Measurements from ENCODE around the gene FLYWCH1. TPM values are rescaled to one million over a fixed set of nuclear protein-coding genes. Genes with fewer than 3 reads are reported as not detected.

FLYWCH1 gene
- total and polyA plus RNA-seq, 2 donors (not counting 3 experiments of a cell fraction or from before 2014, with no cell fraction given): 32.0 to 51.2 TPM

- H4K20me1 ChIP-seq (replicated peaks; ENCODE audit: control insufficient read depth, extremely low read depth, insufficient read depth, low read length): no peaks in the 10 kb centered on the region
- H3K9ac ChIP-seq (replicated peaks; ENCODE audit: extremely low read depth, insufficient read depth, low read length): no peak overlapping the region
- no peak overlapping the region for H3K4me3 ChIP-seq (replicated peaks in 1 of 3; ENCODE audit: insufficient read depth in 1 of 3, low read depth in 1 of 3, low read length in 3 of 3)
- no peaks in the 10 kb centered on the region for H3K79me2 ChIP-seq (ENCODE audit: control insufficient read depth, insufficient read depth, low read length)
- no peak for FAIRE-seq
- BruUV-seq (replicated peaks): no TSS peak
- no peak overlapping the region for H3K27ac ChIP-seq (ENCODE audit: insufficient read depth, low read depth, low read length)
- CTCF ChIA-PET: interaction anchor here (1.6 kb wide), 1 partner anchor 23 kb away, joined by 6 read pairs; no protein-coding TSS in a partner anchor
- DNase-seq (ENCODE audit: low read depth, low spot score): no peak
- no peaks in the 10 kb centered on the region for H3K4me1 ChIP-seq (ENCODE audit: control insufficient read depth, extremely low read depth, insufficient read depth, low read length)
- POLR2A ChIA-PET: no interaction called here
- TF ChIP-seq MAX (IDR thresholded peaks at IDR 0.05; ENCODE audit: insufficient read depth, insufficient read length): no peak
- TF ChIP-seq MYC (IDR thresholded peaks at IDR 0.05; ENCODE audit: low read depth, low read length): no peak
- no peak for TF ChIP-seq CTCF (IDR thresholded peaks at IDR 0.05; ENCODE audit: extremely low read depth in 1 of 2, insufficient read depth in 1 of 2, low read depth in 1 of 2, low read length in 2 of 2)
- TF ChIP-seq EZH2 (IDR thresholded peaks at IDR 0.05; ENCODE audit: borderline replicate concordance, low read depth, low read length, severe bottlenecking): no peak
- TF ChIP-seq POLR2A (IDR thresholded peaks at IDR 0.05; ENCODE audit: low read depth, low read length): no peak
- H3K9me1 ChIP-seq (replicated peaks; ENCODE audit: control insufficient read depth, extremely low read depth, insufficient read depth, low read length): no peaks in the 10 kb centered on the region
- H3K9me3 ChIP-seq (replicated peaks; ENCODE audit: control insufficient read depth, insufficient read depth, low read length): no peaks in the 10 kb centered on the region
- dilution Hi-C loops (cut with MboI; ENCODE audit: extremely low pct_ligation_motif_present, low sequenced_read_pairs) (no loop called here), intact Hi-C loops (cut with micrococcal nuclease) (no loop called here)
- no peaks in the 10 kb centered on the region for H3K36me3 ChIP-seq (ENCODE audit: control insufficient read depth in 2 of 2, extremely low read depth in 1 of 2, insufficient read depth in 2 of 2, low read length in 2 of 2)
- no peak overlapping the region for H2AFZ ChIP-seq (ENCODE audit: low read depth, low read length)
- H3K4me2 ChIP-seq (ENCODE audit: insufficient read depth, low read length): no peak overlapping the region
- H3K27me3 ChIP-seq (ENCODE audit: control insufficient read depth in 2 of 2, insufficient read depth in 2 of 2, low read length in 2 of 2): no peaks in the 10 kb centered on the region
Observed at GRCh38 chr16:2949705-2950352, 38.1 kb downstream of the FLYWCH1 start.

DNA sequence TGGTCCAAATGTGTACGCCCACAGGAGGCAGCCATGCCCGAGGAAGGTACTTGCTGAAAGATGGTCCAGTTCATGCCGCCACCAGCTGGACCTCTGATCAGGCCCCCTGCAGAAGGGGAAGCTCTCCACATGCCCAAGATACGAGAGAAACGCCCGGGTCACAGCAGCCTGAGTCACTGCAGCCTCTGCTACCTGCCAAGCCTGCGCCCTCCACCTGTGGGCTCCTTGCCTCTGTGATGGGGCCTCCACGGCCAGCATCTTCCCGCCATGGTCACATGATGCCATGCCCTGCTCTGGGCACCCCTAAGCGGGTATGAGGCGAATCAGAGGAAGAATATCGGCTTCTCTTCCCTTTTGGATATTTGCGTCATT is 38.6 kb downstream of the FLYWCH1 start:
- no peaks in the 10 kb centered on the region for H3K9me3 ChIP-seq (replicated peaks; ENCODE audit: control insufficient read depth, insufficient read depth, low read length)
- BruUV-seq (replicated peaks): no TSS peak
- ChIA-PET CTCF (interaction anchor here (1.6 kb wide), 1 partner anchor 23 kb away, joined by 6 read pairs; no protein-coding TSS in a partner anchor), POLR2A (no interaction called here)
- no peaks in the 10 kb centered on the region for H4K20me1 ChIP-seq (replicated peaks; ENCODE audit: control insufficient read depth, extremely low read depth, insufficient read depth, low read length)
- FAIRE-seq: no peak
- no peaks in the 10 kb centered on the region for H3K4me1 ChIP-seq (ENCODE audit: control insufficient read depth, extremely low read depth, insufficient read depth, low read length)
- H3K9me1 ChIP-seq (replicated peaks; ENCODE audit: control insufficient read depth, extremely low read depth, insufficient read depth, low read length): no peaks in the 10 kb centered on the region
- no peak overlapping the region for H2AFZ ChIP-seq (ENCODE audit: low read depth, low read length)
- TF ChIP-seq JUN (IDR thresholded peaks at IDR 0.05; ENCODE audit: borderline replicate concordance, insufficient read depth, insufficient read length, low read depth) (no peak), MYC (IDR thresholded peaks at IDR 0.05; ENCODE audit: low read depth, low read length) (no peak), MAX (IDR thresholded peaks at IDR 0.05; ENCODE audit: insufficient read depth, insufficient read length) (no peak), POLR2AphosphoS5 (IDR thresholded peaks at IDR 0.05; ENCODE audit: insufficient read depth, low read depth, low read length) (no peak), POLR2A (IDR thresholded peaks at IDR 0.05; ENCODE audit: low read depth, low read length) (no peak), CTCF (IDR thresholded peaks at IDR 0.05; ENCODE audit: extremely low read depth in 1 of 2, insufficient read depth in 1 of 2, low read depth in 1 of 2, low read length in 2 of 2) (no peak), GATA2 (IDR thresholded peaks at IDR 0.05; ENCODE audit: insufficient read depth, insufficient read length, low read depth, low read length) (no peak), EZH2 (IDR thresholded peaks at IDR 0.05; ENCODE audit: borderline replicate concordance, low read depth, low read length, severe bottlenecking) (no peak), FOS (IDR thresholded peaks at IDR 0.05; ENCODE audit: borderline replicate concordance, insufficient read depth, low read length) (no peak)
- H3K9ac ChIP-seq (replicated peaks; ENCODE audit: extremely low read depth, insufficient read depth, low read length): no peak overlapping the region
- H3K79me2 ChIP-seq (ENCODE audit: control insufficient read depth, insufficient read depth, low read length): no peaks in the 10 kb centered on the region
- H3K27me3 ChIP-seq (ENCODE audit: control insufficient read depth in 2 of 2, insufficient read depth in 2 of 2, low read length in 2 of 2): no peaks in the 10 kb centered on the region
- DNase-seq (ENCODE audit: low read depth, low spot score): no peak
- dilution Hi-C loops (cut with MboI; ENCODE audit: extremely low pct_ligation_motif_present, low sequenced_read_pairs): no loop called here
- no peaks in the 10 kb centered on the region for H3K36me3 ChIP-seq (ENCODE audit: control insufficient read depth in 2 of 2, extremely low read depth in 1 of 2, insufficient read depth in 2 of 2, low read length in 2 of 2)
- H3K4me3 ChIP-seq (replicated peaks in 1 of 3; ENCODE audit: insufficient read depth in 1 of 3, low read depth in 1 of 3, low read length in 3 of 3): no peak overlapping the region
- no peak overlapping the region for H3K4me2 ChIP-seq (ENCODE audit: insufficient read depth, low read length)
- intact Hi-C loops (cut with micrococcal nuclease): no loop called here
- H3K27ac ChIP-seq (ENCODE audit: insufficient read depth, low read depth, low read length): no peak overlapping the region

Measured in endothelial cell of umbilical vein (primary cell).